Measurements from ENCODE around the gene RGS3.
"Not testable (repeated sequence)": the region's sequence is repeated elsewhere in the genome, so short reads cannot be mapped to it uniquely, and the experiment has no call there.

Gene RGS3

DNA sequence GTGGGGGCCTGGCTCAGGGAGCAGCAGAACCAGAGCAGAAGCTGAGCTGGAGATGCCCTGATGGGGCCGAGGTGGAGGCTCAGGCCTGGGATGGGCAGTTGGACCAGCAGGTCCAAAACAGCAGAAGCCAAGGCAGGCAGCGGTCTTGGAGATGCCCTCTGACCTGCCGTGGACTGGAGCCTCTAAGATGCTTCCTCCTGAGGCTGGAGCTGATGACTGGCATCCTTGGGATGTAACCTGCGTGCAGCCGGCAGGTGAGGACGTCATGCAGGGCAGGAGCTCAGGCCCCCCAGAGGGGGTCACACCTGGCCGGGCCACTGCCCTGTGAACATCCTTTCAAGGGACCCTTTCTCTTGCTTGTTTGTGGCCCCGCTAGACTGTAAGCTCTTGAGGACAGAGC is 162.0 kb downstream of the RGS3 start:
- no peak for DNase-seq

GRCh38 chr9:113626735-113627495 is 163.4 kb downstream of the RGS3 start:
- DNase-seq, result no peak

- DNase-seq, result no peak
Measured at GRCh38 chr9:113628621-113629020, 165.1 kb downstream of the RGS3 start.

- no peak for DNase-seq
Measured at GRCh38 chr9:113630386-113631136, 167.0 kb downstream of the RGS3 start.

- no peak for DNase-seq
Measured at GRCh38 chr9:113631137-113631765, 167.7 kb downstream of the RGS3 start.

DNA sequence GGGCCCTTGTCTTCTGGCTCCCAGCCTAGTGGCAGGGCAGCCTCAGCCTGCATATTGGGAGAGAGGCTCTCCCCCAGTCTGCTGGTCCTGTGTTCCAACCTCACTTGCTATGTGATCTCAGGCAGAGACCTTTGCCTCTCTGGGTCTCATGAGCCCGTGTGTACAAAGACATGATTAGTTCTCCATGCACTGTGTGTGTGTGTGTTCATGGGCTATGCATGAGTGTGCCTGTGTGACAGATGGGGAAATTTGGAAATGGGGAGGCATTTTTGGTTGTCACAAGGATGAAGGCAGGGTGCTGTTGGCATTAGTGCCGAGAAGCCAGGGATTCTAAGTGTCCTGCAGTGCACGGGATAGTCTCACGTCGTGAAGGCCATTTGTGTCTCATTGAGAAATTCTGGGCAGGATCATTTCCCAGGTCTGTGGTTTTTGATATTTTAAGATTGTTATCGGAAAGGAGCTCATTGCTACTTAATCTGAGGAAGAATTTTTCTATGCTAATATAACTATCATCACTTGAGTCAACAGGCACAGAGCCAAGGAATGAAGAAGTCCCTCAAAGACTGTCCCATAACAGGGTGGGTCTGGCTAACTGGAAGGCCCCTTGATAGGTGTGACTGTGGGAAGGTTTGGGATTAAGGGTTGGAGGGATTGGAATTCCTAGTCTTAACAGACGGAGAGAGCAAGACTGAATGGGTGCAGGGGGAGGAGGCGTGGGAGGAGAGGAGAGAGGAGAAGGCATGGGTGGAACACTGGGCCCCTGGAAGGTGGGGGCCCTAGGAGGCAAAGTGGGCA is 168.5 kb downstream of the RGS3 start:
- no peak for DNase-seq

GRCh38 chr9:113632776-113633590 is 169.5 kb downstream of the RGS3 start:
- no peak for DNase-seq

- no peak for DNase-seq
Measured at GRCh38 chr9:113633782-113634595, 170.5 kb downstream of the RGS3 start.

DNA sequence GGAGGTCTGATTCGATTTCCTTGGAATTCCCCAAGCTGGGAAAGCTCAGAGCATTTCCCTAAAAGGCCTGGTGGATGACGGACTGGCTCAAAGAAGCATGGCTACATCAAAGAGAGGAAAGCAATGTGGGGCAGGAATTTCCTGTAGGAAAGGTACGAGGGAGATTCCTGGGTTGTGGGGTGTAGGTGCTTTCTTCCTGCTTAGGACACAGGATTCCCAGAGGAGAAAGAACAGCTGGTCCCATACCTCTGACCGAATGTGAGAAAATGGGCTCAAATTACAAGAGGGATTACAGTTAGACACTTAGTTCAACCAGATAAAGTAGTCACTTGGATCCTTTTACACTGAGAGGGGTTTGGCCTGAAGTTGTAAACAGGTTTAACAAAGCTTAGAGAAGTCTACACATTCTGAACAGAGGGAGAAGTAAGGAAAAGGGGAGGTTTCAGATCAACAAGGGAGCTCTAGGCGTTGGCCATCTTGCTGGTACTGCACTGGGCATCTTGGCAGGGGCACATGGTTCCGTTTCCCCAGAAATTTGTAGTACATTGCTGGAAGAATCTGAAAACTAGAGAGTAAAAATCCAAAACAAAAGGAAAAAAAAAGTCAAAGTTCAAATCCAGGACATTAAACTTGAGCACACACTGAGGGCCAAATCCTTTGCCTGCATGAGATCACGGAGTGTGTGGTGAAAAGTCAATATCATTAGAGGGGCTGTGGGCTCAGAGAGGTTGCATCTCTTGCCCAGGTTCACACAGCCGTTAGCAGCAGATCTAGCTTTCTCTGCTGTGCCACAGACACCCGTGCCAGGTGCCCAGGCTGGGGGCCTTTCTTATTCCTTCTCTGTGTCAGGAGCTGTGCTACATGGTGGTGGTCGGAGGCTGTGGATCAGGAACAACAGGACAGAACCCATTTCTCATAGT is 171.3 kb downstream of the RGS3 start:
- no peak for DNase-seq

DNA sequence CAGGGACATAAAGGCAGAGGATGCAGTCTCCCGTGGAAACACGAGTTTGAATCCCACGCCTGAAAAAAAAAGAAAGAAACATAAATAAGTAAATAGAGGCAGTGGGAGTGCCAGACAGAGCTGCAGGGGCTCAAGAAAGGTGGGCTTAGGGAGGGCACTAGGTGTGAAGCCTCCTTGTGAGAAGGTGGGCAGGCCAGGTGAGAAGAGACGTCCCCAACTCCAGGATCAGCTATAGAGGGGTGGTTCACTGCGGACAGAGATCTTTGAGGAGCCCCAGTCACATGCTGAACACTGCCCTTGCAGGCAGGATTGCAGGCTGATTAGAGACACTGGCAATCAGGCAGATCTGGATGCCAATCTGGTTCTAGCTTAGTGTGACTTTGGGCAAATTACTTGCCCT is 172.1 kb downstream of the RGS3 start:
- DNase-seq, result no peak

- no peak for DNase-seq
Measured at GRCh38 chr9:113636165-113636564, 172.6 kb downstream of the RGS3 start.

DNA sequence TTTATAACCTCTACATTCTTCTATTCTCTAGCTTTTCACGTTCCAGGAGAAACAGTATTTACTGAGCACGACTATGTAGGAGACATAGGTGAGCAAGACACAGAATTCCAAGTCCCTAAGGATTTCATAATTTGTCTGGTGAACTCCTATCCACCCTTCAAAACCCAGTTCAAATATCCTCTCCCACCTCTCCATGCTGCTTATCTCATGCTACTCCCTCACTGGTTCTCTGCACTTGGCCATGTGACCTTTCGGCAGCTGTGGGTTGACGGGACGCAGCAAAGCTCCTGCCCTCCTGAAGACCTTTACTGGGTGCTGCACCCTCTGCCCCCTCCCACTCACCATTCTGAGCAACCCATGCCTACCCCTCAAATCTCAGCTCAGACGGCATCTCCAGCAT is 173.2 kb downstream of the RGS3 start:
- no peak for DNase-seq

DNA sequence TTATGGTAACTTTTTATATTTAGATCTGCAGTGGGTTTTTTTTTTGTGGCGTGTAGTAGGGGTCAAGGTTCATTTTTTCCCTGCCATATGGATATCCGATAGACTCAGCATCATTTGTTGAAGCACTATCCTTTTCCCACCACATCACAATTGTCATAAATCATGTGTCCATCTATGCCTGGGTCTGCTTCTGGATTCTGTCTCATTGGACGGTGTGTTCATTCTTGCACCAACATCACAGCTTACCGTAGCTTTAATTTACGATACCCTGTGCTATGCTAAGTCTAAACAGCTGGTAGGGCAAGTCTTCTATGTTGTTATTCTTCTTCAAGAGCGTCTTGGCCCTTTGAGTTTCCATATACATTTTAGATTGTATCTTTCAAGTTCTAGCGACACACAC is 175.0 kb downstream of the RGS3 start:
- DNase-seq, result no peak

GRCh38 chr9:113638897-113639296 is 175.4 kb downstream of the RGS3 start:
- no peak for DNase-seq

DNA sequence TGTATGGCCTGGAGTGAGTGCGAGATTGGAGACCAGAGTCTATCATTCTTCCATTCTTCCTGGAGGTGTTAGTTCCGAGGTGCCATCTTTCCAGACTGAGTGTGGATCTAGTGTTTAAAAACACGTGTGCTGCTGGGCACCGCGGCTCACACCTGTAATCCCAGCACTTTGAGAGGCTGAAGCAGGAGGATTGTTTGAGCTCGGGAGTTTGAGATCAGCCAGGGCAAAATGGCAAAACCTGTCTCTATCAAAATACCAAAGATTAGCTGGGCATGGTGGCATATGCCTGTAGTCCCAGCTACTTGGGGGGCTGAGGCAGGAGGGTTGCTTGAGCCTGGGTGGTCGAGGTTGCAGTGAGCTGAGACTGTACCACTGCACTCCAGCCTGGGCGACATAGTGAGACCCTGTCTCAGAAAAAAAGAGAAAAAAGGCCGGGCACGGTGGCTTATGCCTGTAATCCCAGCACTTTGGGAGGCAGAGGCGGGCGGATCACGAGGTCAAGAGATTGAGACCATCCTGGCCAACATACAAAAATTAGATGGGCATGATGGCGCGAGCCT is 176.0 kb downstream of the RGS3 start:
- DNase-seq, result not testable (repeated sequence)

DNA sequence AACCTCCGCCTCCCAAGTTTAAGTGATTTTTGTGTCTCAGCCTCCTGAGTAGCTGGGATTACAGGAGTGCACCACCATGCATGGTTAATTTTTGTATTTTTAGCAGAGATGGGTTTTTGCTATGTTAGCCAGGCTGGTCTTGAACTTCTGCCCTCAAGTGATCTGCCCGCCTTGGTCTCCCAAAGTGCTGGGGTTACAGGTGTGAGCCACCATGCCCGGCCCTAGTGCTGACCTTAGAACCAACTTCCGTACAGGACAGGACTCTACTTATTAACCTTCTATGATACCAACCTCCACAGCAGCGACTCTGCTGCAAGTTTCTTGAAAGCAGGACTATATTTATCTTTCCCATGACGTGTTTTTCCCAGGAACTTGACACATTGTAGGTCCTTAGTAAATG is 176.9 kb downstream of the RGS3 start:
- no peak for DNase-seq

DNA sequence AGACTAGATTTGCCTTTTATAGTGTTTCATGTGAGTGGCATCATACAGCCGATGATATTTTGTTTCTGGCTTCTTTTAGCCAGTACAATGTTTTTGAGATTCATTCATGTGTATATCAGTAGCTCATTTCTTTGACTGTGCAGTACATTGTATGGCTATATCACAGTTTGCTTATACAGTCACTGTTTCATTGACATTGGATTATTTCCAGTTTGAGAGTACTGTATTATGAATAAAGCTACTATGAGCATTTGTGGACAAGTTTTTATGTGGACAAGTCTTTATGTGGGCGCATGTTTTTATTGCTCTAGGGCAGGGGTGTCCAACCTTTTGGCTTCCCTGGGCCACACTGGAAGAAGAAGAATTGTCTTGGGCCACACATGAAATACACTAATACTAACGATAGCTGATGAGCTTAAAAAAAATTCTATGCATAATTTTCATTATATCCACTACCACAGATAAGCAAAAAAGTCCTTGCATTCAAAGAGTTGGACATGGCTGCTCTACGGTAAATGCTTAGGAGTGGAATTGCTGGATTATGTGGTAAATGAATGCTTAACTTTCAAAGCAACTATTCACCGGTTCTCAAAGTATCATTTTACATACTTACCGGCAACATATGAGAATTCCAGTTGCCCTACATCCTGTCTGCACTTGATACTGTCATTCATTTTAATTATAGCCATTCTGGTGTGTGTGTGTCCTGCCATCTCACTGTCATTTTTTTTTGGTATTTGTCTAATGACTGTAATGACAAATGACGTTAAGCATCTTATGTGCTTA is 177.8 kb downstream of the RGS3 start:
- DNase-seq, result no peak

DNA sequence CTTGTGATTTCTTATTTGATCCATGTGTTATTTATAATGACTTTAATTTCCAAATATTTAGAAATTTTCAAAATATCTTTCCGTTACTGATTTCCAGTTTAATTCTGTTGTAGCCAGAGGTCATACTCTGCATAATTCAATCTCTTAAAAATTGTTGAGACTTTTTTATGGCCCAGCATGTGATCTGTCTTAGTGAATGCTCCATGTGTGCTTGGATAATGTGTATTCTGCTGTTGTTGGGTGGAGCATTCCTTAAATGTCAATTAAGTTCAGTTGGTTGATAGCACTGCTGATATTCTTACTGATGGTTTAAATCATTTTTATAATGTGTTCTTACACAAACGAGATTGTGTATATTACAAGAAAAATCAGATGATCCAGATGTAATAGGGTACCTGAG is 180.8 kb downstream of the RGS3 start:
- no peak for DNase-seq

Data from activated CD4-positive, alpha-beta T cell treated with anti-CD3 and anti-CD28 coated beads for 1 hour (primary cell).